Activated naive CD8-positive, alpha-beta T cell treated with anti-CD3 and anti-CD28 coated beads, Interleukin-2, amount 50 U/mL, for 24 hours (primary cell): Measurements from ENCODE around the gene CNOT4.
"Not testable (repeated sequence)": the region's sequence is repeated elsewhere in the genome, so short reads cannot be mapped to it uniquely, and the experiment has no call there.

ENCODE experiments used
- ATAC-seq: fragments of 150-1000 bp; cut with Tn5 transposase; one replicate; pipeline ENCODE4 v1.10.0; 2021
- DNase-seq: peaks from one replicate; pipeline ENCODE4 v3.0.0; 2021
- H3K27ac Mint-ChIP-seq: one replicate; pipeline ENCODE4 v1.8.0; 2021; ENCODE audit warnings: mild to moderate bottlenecking, mixed read lengths
- H3K27me3 Mint-ChIP-seq: one replicate; pipeline ENCODE4 v1.8.0; 2021; ENCODE audit warnings: mixed read lengths
- H3K36me3 Mint-ChIP-seq: one replicate; pipeline ENCODE4 v1.8.0; 2021; ENCODE audit warnings: low read depth, mixed read lengths
- H3K4me1 Mint-ChIP-seq: one replicate; pipeline ENCODE4 v1.8.0; 2021; ENCODE audit warnings: mixed read lengths
- H3K4me3 Mint-ChIP-seq: one replicate; pipeline ENCODE4 v1.8.0; 2021; ENCODE audit warnings: mild to moderate bottlenecking, moderate library complexity, mixed read lengths
- H3K9me3 Mint-ChIP-seq: one replicate; pipeline ENCODE4 v1.8.0; 2021; ENCODE audit warnings: mixed read lengths

Gene CNOT4

DNA sequence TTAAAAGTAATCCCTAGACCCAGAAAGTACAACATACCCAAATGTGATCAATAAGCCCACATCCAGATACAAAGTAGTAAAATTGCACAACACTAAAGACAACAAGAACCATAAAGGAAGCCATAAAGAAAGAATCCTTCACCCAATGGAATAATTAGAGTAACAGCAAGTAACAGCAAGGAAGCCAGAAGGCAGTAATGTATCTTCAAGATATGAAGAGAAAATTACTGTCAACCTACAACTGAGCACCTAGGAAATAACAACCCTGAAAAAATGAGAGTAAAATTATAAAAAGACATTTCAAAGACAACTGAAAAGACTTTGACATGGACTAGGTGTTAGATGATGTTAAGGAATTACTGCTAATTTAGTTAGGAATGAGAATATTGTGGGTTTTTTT lies 60.5 kb downstream of the CNOT4 start:
- no peak for ATAC-seq
- H3K4me3 Mint-ChIP-seq: no peak overlapping the region
- peaks cover 4% of the 10 kb centered on the region for H3K36me3 Mint-ChIP-seq
- H3K27ac Mint-ChIP-seq: peak overlapping the region; percentile 13
- H3K4me1 Mint-ChIP-seq: peaks cover 40% of the 10 kb centered on the region
- no peaks in the 10 kb centered on the region for H3K27me3 Mint-ChIP-seq
- no peak for DNase-seq
- no peaks in the 10 kb centered on the region for H3K9me3 Mint-ChIP-seq

DNA sequence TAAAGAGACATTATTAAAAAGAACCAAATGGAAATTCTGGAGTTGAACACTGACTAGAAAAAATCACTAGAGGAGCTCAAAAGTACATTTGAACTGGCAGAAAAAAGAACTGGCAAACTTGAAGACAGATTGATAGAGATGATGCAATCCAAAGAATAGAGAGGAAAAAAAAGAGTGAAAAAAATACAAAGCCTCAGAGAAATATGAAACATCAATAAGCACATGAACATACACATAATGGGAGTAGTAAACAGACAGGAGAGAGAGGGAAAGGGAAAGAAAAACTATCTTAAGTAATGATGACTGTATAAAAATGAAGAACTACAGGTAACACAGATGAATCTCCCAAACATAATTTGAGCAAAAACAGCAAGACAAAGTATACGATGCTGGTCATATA lies 61.1 kb downstream of the CNOT4 start:
- Mint-ChIP-seq H3K4me3 (no peak overlapping the region), H3K27me3 (no peaks in the 10 kb centered on the region), H3K27ac (no peak overlapping the region), H3K4me1 (peaks cover 37% of the 10 kb centered on the region), H3K36me3 (peaks cover 5% of the 10 kb centered on the region), H3K9me3 (no peaks in the 10 kb centered on the region)
- DNase-seq (no peak), ATAC-seq (no peak)

DNA sequence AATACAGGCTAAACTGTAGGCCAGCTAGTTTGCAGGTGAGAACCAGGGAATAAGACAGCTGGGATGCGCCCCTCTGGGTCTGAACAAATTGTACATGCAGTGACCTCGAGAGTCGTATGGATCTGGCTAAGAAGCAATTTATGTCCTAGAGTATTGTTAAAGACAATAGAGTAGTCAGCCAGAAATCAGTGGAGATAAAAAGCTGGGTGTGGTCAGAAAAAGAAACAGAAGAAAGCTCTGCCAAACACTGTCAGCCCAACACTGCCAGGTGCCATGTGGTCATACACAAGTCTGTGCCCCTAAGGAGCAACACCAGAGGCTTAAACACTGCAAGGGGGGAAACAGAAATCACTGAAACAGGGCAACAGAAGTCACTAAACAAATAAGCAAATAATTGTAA lies 62.2 kb downstream of the CNOT4 start:
- no peak overlapping the region for H3K27ac Mint-ChIP-seq
- H3K4me1 Mint-ChIP-seq: peaks cover 38% of the 10 kb centered on the region
- no peaks in the 10 kb centered on the region for H3K27me3 Mint-ChIP-seq
- DNase-seq: no peak
- H3K9me3 Mint-ChIP-seq: no peaks in the 10 kb centered on the region
- no peak overlapping the region for H3K4me3 Mint-ChIP-seq
- ATAC-seq: no peak
- peaks cover 9% of the 10 kb centered on the region for H3K36me3 Mint-ChIP-seq

DNA sequence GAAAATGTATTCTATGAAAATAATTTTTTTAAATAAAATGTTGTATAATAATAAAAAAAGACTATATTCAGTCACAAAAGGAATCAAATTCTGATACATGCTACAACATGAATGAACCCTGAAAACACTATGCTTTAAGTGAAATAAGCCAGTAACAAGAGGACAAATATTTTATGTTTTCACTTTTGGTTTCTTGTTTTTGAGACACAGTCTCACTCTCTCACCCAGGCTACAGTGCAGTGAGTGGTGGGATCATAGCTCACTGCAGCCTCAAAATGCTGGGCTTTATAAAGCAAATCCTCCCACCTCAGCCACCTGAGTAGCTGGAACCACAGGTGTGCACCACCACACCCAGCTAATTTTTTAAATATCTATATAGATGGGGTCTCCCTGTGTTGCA lies 64.2 kb downstream of the CNOT4 start:
- ATAC-seq: no peak
- Mint-ChIP-seq H3K27ac (no peak overlapping the region), H3K36me3 (peaks cover 9% of the 10 kb centered on the region), H3K27me3 (no peaks in the 10 kb centered on the region), H3K4me3 (no peak overlapping the region), H3K4me1 (peaks cover 44% of the 10 kb centered on the region), H3K9me3 (no peaks in the 10 kb centered on the region)
- DNase-seq: no peak

DNA sequence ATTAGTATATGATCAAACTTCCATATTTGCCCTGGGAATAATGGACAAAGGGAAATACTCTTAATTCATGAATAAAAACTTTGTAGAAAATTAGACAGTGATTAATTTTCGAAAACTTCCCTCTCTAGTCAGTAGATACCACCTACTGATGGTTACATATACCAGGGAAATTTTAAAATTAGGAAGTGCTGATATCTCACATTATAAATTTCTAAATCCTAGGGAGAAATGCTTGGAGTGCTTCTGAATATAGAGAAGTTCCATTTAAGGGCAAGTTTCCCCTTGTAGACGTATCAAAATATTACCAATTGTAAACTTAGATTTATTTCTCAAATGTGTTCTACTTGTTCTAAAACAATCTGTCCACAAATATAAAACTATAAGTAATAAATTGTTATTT lies 64.6 kb downstream of the CNOT4 start:
- H3K27ac Mint-ChIP-seq, ATAC-seq: not testable (repeated sequence)
- peaks cover 45% of the 10 kb centered on the region for H3K4me1 Mint-ChIP-seq

DNA sequence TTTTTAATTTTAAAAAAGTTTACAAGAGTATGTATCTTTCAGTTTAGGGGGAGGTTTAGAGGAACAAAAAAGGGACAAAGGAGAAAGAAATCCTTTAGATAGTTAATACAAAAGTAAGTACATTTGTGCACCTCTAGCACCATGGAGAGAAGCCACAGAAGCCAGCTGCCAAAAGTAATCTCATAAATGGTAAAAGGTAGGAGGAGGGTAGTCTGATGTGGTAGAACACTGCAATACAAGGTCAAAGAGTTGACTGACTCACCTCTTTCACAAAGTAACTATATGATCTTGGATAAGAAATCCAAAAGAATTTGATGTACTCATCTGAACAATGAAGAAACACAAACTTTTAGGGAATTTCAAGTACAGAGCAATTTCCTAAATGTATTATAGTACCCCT lies 68.1 kb downstream of the CNOT4 start:
- peaks cover 28% of the 10 kb centered on the region for H3K36me3 Mint-ChIP-seq
- H3K4me1 Mint-ChIP-seq: peaks cover 23% of the 10 kb centered on the region
- no peak overlapping the region for H3K27ac Mint-ChIP-seq
- no peaks in the 10 kb centered on the region for H3K27me3 Mint-ChIP-seq
- no peak for DNase-seq
- no peaks in the 10 kb centered on the region for H3K9me3 Mint-ChIP-seq
- no peak overlapping the region for H3K4me3 Mint-ChIP-seq
- ATAC-seq: peak; percentile 84

More for the DNA sequence above, 64.6 kb downstream of the CNOT4 start:
- H3K36me3 Mint-ChIP-seq, H3K9me3 Mint-ChIP-seq, H3K4me3 Mint-ChIP-seq, DNase-seq, H3K27me3 Mint-ChIP-seq: not testable (repeated sequence)

DNA sequence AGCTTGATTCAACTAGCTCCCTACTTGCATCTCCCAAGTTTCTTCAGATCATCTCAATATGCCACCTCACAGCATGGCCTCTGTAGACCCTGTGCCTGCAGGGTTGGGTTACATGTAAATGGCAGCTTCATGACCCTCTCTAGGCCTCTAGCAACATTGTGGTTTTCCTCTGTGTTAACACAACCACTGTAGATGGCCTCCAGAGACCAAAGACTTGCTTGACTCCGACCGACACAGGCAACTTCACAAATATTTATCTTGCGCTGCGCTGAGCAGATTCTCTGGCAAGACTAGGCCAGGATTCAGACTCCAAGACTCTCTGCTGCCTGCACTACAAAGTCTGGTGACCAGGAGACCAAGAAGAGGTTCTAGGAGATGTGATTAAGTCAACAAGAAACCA lies 75.9 kb downstream of the CNOT4 start:
- DNase-seq: no peak
- Mint-ChIP-seq H3K27me3 (no peaks in the 10 kb centered on the region), H3K27ac (no peak overlapping the region), H3K4me3 (no peak overlapping the region), H3K9me3 (no peaks in the 10 kb centered on the region), H3K4me1 (peaks cover 25% of the 10 kb centered on the region), H3K36me3 (peaks cover 57% of the 10 kb centered on the region)
- no peak for ATAC-seq

DNA sequence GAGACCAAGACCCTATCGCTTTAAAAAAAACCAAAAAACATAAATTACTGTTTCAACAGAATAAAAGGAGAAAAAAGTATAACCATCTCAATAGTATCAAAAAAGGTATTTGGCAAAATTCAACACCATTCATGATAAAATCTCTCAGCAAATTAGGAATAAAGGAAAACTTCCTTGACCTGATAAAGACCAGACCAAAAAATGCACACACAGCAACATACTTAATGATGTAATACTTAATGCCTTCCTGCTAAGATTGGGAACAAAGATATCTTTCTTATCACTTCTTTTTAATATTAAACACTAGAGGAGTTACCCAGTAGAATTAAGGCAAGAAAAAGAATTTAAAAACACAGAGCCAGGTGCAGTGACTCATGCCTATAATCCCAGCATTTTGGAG lies 79.3 kb downstream of the CNOT4 start:
- no peaks in the 10 kb centered on the region for H3K9me3 Mint-ChIP-seq
- no peak overlapping the region for H3K27ac Mint-ChIP-seq
- no peak overlapping the region for H3K4me3 Mint-ChIP-seq
- H3K36me3 Mint-ChIP-seq: peaks cover 31% of the 10 kb centered on the region
- DNase-seq: no peak
- H3K27me3 Mint-ChIP-seq: no peaks in the 10 kb centered on the region
- H3K4me1 Mint-ChIP-seq: peaks cover 45% of the 10 kb centered on the region
- ATAC-seq: no peak

DNA sequence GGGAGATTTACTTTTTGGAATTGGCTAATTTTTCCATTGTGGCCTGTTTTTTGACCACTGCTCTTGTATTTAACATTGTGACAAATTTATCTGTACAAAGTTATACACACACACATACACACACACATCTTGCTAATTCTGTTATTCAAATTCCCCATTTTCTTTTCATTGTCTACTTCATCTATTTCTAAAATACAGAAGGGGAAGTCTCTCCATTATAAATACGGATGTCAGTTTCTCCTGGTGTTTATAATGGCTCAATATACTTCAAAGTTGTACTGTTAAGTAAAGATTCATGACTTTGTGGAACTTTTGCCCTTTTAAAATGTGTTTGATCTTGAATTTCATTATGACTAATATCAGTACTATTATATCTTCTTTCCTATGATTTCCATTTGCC lies 81.0 kb downstream of the CNOT4 start:
- Mint-ChIP-seq H3K36me3 (peaks cover 16% of the 10 kb centered on the region), H3K27ac (peak overlapping the region; percentile 14), H3K4me3 (no peak overlapping the region), H3K27me3 (no peaks in the 10 kb centered on the region), H3K9me3 (no peaks in the 10 kb centered on the region), H3K4me1 (peaks cover 44% of the 10 kb centered on the region)
- ATAC-seq (no peak), DNase-seq (no peak)

DNA sequence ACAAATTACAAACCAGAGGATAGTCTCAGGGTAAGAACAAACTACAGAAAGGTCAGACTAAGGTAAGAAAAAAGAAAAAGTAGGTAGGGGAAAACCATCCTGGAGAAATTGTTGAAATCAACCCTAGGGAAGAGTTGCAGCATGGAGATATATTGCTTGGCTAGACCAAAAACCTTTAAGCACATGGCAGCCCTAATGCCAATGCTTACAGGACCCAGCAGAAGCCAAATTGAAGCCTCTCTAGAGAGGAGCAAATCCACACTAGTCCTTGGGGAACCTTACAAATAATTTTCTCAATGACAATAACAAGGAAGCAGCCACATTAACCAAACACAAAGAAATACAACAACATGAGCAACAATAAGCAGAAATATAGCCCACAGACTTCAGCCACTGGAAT lies 81.9 kb downstream of the CNOT4 start:
- no peaks in the 10 kb centered on the region for H3K9me3 Mint-ChIP-seq
- no peak for DNase-seq
- peaks cover 15% of the 10 kb centered on the region for H3K36me3 Mint-ChIP-seq
- H3K27ac Mint-ChIP-seq: no peak overlapping the region
- no peak overlapping the region for H3K4me3 Mint-ChIP-seq
- H3K27me3 Mint-ChIP-seq: no peaks in the 10 kb centered on the region
- ATAC-seq: no peak
- peaks cover 43% of the 10 kb centered on the region for H3K4me1 Mint-ChIP-seq

DNA sequence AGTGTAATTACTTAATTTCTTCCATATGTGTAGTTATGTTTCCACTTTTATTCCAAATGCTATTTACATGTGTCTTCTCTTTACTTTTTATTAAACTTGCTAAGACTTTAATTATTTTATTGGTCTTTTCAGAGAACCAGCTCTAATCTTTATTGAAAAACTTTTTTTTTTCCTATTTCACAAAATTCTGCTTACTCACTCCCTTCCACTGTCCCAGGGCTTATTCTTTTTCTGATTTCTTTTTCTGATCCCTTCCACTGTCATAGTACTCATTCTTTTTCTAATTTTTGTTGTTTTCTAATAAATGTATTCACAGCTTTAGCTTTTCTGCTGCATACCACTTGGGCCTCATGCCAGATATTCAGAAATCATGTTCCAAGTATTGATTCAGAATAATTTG lies 82.7 kb downstream of the CNOT4 start:
- Mint-ChIP-seq H3K27ac (no peak overlapping the region), H3K4me1 (peaks cover 42% of the 10 kb centered on the region), H3K27me3 (no peaks in the 10 kb centered on the region), H3K9me3 (no peaks in the 10 kb centered on the region), H3K4me3 (no peak overlapping the region), H3K36me3 (peaks cover 11% of the 10 kb centered on the region)
- DNase-seq (no peak), ATAC-seq (no peak)

DNA sequence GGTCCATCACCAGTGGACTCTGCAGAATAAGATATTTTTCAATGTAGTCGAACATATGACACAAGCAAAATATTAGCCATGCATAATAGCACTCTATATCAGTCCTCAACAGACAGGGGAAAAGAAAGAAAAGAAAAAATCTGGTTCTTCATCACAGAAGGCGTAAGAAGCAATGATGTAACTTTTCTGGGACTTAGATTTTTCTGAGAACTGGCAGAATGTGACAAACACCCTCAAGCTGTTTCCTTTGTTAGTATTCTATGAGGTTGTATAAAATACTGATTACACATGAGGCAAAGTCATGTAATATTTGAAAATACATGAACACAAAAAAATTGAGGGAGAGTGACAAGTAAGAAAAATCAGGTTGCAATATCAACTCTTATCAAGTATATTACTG lies 84.9 kb downstream of the CNOT4 start:
- DNase-seq (no peak), ATAC-seq (no peak)
- Mint-ChIP-seq H3K27ac (no peak overlapping the region), H3K9me3 (no peaks in the 10 kb centered on the region), H3K36me3 (peaks cover 12% of the 10 kb centered on the region), H3K27me3 (no peaks in the 10 kb centered on the region), H3K4me1 (peaks cover 41% of the 10 kb centered on the region), H3K4me3 (no peak overlapping the region)

DNA sequence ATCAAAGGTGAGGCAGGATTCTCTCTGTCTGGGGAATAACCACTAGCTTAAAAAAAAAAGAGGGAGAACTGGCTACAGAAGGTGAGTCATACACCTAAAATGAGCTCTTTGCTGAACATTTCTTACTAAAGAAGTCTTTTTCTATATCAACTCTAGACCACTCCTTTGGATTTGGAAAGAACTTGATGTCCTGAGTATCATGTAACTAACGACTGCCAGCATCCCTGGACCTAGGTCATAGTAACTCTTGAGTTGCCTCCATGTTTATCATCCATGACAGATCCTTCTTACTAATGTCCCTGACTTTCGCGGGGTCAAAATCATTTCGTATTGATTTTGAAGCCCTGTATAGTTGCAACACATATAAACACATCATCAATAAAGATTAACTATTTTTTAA lies 89.1 kb downstream of the CNOT4 start:
- no peak overlapping the region for H3K27ac Mint-ChIP-seq
- ATAC-seq (no peak), DNase-seq (no peak)
- H3K27me3 Mint-ChIP-seq: no peaks in the 10 kb centered on the region
- no peak overlapping the region for H3K4me3 Mint-ChIP-seq
- peaks cover 13% of the 10 kb centered on the region for H3K36me3 Mint-ChIP-seq
- H3K4me1 Mint-ChIP-seq: peaks cover 13% of the 10 kb centered on the region
- H3K9me3 Mint-ChIP-seq: no peaks in the 10 kb centered on the region

DNA sequence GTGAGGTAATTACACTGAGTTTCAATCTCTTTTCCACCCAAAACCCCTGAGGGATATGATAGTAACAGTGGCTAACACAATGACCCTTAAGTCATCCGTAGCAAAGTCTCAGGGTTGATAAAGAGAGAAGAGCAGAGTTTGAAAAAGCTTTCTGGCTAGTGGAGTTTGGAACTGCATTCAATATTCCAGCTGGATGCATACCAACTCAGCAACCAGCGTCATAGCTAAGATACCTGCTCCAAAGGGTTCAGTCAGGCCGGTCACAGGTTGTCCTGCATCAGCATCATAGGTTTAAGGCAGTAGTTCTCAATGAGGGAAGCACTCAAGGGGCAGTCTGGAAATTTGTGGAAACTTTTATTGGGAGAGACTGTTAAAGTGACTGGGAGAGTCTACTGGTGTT lies 93.5 kb downstream of the CNOT4 start:
- ATAC-seq: no peak
- Mint-ChIP-seq H3K27ac (no peak overlapping the region), H3K9me3 (no peaks in the 10 kb centered on the region), H3K27me3 (no peaks in the 10 kb centered on the region), H3K36me3 (peaks cover 17% of the 10 kb centered on the region), H3K4me1 (peaks cover under 1% of the 10 kb centered on the region), H3K4me3 (no peak overlapping the region)
- DNase-seq: no peak

DNA sequence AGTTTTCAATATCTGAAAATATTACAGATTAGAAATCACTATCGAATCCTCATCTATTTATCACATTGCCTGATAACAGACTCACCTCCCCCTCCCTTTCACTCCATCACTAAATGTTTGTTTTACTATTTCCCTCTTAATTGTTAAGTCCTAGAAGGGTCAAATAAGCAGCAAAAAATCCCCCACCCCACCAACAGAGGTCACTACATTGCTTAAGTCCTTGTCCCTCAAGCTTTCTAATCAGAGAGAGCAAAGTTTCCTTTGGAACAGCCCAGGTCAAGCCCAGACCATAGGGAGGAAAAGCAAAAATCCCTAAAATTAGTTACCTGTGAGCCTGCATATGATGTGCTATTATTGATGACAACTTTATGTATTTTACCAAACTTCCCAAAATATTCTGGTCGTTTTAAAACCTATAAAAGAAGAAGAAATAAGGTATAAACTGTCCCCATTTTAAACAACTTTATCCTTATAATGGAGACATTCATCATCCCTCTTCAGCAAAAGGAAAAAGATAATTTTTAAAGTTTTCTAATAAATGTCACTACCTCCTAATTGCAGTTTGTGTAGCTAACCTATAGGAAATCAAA lies 95.0 kb downstream of the CNOT4 start:
- Mint-ChIP-seq H3K4me1 (peaks cover 4% of the 10 kb centered on the region), H3K4me3 (no peak overlapping the region), H3K27me3 (no peaks in the 10 kb centered on the region), H3K27ac (no peak overlapping the region), H3K9me3 (no peaks in the 10 kb centered on the region), H3K36me3 (peaks cover 21% of the 10 kb centered on the region)
- ATAC-seq: no peak
- DNase-seq: peak; percentile 34

DNA sequence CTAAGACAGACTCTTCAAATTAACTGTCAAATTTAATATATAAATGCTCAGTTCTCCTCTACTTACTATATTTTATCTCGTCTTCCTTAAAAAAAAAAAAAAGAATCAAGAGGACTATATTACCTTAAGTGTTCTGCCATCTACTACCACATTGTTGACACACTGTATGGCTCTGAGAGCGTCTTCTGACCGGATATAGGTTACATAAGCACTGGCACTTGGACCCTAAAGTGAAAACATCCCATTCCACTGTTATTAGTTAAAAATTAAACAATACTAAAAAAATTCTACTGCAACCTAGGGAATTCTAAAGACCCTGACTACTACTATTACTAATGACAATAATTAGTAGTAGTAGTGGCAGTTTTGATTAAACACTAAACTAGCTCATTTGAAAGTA lies 95.7 kb downstream of the CNOT4 start:
- DNase-seq (no peak), ATAC-seq (no peak)
- Mint-ChIP-seq H3K36me3 (peaks cover 23% of the 10 kb centered on the region), H3K27me3 (no peaks in the 10 kb centered on the region), H3K4me1 (peaks cover 4% of the 10 kb centered on the region), H3K4me3 (no peak overlapping the region), H3K9me3 (no peaks in the 10 kb centered on the region), H3K27ac (no peak overlapping the region)
